Measurements from ENCODE around the gene PRSS8.
"Not testable (repeated sequence)": the region's sequence is repeated elsewhere in the genome, so short reads cannot be mapped to it uniquely, and the experiment has no call there.

The PRSS8 gene
- total RNA-seq = 0 to 0.05 reads per million in 2 donors

DNA sequence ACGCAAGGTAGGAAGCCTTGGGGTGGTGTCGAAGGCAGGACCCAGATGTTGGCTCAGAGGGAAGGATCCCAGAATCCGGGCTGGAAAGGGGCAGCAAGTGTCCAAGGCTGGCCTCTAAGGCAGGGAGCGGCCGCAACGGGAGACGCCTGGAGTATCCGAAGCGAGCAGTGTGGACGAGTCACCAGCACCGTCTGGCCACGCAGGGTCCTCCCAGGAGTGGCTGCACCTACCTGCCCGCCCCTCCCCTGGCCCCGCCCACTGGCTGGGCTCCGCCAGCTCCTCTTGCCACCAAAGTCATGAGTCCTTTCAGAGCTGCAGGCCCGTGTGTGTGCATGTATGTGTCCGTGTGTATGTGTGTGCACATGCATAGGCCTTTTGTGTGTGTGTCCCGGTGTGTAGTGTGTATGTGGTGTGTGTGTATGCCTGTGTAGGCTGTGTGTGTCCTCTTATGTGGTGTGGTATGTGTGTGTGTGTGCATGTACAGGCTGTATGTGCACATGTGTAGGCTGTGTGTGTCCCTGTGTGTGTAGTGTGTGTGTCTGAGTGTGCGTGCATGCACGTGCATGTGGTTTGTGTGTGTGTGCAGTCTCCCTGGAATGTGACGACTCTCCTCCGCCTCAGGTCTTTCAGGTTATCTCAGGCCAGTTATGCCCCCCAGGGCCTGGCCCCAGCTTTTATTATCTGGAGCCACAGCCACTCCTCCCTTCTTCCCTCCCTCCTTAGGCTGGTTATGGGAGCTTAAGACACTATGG lies at the start of gene PRSS8:
PRSS8 (minus strand) TSS at position 193 of the 752 bp plus-strand sequence. CDS start 229 bp downstream, outside the sequence.
- no peak for DNase-seq

DNA sequence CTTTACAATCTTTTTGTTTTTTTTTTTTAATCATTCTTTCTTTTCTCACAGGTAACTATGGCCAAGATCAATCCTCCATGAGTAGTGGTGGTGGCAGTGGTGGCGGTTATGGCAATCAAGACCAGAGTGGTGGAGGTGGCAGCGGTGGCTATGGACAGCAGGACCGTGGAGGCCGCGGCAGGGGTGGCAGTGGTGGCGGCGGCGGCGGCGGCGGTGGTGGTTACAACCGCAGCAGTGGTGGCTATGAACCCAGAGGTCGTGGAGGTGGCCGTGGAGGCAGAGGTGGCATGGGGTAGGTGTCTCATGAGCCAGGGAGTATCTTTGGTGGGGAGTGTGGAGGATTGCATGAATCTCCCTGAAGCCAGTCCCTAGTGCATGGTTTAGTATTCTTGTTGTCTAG lies 49.4 kb upstream of the PRSS8 start:
- DNase-seq = no peak

DNA sequence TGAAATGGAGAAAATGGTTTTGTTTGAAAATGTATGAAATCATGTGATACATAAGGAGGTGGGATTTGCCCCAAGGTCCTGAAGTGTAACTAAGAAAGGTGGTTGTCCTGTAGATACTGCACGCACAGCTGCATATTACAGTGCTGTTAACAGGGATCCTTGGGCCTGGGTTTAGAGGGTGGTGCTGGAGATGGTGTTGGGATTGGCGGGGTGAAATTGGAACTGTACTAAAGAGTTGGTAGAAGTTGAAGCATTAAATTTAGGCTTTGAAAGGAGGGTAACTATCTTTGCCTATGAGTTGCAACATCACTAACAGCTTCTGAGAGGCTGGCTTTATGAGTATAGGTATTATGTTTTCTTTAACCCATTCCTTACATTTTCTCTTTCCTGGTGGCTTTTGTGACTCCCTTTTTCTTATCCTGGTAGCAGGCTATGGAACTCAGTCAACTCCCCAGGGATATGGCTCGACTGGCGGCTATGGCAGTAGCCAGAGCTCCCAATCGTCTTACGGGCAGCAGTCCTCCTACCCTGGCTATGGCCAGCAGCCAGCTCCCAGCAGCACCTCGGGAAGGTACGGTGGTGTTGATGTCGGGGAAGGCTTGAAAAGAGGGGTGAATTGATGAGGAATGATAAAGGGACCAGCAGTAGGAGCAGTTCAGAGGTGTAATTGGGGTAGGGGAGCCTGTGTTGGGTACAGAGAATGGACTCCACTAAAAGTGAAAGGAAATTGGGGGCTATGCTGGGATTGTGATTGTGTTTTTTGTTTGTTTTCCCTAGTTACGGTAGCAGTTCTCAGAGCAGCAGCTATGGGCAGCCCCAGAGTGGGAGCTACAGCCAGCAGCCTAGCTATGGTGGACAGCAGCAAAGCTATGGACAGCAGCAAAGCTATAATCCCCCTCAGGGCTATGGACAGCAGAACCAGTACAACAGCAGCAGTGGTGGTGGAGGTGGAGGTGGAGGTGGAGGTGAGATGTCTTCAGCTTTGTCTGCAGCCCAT lies 48.2 kb upstream of the PRSS8 start:
- no peak for DNase-seq

DNA sequence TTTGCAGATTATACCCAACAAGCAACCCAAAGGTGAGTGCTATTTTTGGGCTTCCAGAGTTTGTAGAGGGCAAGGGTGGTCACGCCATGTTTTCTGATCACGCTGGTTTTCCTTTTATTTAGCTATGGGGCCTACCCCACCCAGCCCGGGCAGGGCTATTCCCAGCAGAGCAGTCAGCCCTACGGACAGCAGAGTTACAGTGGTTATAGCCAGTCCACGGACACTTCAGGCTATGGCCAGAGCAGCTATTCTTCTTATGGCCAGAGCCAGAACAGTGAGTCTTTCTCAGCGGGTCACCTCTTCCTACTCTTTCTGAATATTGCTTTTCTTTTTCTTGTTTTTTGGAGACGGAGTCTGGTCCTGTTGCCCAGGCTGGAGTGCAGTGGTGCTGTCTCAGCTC lies 46.9 kb upstream of the PRSS8 start:
- DNase-seq = no peak

DNA sequence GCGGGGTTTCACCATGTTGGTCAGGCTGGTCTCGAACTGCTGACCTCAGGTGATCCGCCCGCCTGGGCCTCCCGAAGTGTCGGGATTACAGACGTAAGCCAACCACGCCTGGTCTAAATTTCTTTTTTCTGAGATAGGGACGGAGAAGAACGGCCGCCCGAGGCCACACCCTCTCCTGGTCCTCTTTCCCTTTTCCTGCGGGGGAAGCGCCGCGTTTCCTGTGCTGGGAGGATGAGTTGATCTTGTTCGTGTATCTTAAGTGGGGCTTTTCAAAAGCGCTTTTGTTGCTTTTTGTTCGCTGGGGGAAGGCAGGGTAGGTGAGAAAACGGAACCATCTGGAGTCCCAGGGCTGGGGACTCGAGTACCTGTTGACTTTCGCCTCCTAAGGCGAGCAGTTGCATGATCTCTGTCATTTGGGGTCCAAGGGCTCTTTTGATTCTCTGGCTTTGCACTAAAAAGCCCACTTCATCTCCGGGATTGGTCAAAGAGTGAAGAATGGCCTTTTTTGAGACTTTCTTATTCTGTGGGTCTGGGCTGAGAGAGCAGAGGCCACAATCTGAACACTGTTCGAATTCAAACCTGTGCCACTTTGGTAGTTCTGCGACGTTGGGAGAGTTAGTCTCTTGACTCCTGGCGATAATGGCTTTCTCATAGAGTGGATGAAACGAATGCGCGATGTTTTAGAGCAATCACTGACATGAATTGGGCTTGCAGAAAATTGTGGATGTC lies 45.7 kb upstream of the PRSS8 start:
- no peak for DNase-seq

DNA sequence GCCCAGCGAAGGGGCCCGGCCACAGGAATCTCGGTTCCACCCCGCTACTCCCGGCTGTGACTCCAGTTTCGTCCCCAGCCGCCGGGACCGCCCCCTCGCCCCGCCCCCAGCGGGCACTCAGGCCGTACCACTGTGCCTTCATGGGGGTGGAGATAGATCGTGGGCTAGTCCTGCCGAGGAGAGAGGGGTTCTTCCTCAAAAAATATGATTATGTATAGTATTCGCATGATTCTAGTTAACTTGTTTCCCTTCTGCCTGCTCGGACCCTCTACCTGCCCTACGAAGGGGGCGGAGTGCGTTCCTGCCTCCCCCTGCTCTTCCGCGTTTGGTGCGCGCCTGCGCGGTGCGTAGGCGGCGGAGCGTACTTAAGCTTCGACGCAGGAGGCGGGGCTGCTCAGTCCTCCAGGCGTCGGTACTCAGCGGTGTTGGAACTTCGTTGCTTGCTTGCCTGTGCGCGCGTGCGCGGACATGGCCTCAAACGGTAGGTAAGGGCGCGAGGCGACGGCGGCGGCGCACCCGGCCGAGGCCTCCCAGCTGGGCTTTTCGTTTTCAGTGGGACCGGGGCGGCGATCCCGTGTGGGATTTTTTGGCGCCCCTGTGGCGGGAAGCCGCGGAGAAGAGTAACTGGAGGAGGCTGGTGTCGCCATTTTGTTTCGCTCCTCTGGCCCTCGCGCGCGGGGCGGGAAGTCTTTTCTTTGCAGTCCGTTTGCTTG lies 44.4 kb upstream of the PRSS8 start, which contains the start of gene FUS:
FUS (plus strand) TSS at position 393 of the 713 bp plus-strand sequence; CDS start at position 469, 76 bp downstream.
- DNase-seq = peak; percentile 83

DNA sequence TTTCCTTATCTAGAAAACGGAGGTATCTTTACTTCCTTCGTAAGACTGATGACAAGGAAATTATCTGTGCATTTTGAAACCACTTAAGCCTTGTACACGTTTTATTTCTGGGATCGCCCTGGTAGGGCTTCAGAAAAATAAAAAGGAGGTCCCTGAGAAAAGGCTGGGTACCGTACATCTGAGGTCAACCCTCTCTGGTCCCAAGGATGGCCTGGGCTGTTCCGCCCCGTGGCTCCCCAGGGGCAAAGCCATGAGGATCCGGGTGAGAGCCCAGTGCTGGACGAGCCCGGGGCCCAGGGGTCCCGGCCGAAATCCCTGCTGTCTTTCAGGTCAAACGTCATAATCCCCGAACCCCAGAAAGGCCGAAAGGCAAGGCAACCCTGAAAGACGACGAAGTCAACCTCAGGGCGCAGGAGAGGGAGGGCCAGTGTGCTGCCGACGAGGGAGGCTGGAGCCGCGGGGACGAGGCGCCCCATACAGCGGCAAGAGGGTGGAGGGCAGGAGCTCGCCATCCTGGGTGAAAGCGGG lies 43.8 kb upstream of the PRSS8 start:
- DNase-seq = no peak

DNA sequence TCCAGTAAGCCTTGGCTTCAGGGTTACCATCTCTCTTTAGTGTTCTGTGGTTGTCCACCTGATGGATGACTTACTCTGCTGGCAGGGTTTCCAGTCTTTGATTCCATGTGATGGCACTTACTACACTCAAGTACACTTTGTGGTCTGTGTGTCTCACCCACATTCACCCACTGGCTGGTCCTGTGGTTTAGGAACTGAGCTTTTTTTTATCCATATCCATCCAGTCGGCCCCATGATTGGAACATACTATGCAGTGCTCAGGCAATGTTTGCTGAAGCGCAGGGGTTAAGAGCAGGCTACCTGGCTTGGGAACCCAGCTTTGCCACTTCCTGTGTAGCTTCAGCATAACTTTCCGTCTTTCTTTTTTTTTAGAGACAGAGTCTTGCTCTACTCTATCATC lies 41.6 kb upstream of the PRSS8 start:
- no peak for DNase-seq

DNA sequence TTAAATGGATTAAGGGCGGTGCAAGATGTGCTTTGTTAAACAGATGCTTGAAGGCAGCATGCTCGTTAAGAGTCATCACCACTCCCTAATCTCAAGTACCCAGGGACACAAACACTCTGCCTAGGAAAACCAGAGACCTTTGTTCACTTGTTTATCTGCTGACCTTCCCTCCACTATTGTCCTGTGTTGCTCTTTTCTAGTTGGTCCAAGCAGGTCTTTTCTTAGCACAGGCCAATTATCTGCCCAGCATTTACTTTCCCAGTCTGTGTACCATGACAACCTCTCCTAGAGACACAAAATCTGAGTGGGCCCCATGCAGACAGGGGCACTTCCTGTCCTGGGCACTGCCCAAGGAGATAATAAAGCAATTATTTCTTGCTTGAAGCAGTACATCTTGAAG lies 34.5 kb upstream of the PRSS8 start:
- DNase-seq = not testable (repeated sequence)

DNA sequence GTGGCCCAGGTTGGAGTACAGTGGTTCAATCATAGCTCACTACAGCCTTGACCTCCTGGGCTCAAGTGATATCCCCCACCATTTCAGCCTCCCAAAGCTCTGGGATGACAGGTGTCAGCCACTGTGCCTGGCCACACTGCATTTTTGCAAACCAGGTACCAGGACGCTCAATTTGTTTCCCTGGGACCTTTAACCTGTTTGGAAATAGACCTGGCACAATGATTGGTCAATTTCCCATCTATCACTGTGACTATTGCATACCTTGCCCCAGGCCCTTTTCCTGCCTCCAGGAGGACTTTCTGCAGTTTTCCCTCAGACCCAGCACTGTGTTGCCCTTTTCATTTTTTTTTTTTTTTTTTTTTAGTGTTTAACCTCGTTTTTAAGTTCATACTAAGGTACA lies 33.3 kb upstream of the PRSS8 start:
- DNase-seq = no peak

DNA sequence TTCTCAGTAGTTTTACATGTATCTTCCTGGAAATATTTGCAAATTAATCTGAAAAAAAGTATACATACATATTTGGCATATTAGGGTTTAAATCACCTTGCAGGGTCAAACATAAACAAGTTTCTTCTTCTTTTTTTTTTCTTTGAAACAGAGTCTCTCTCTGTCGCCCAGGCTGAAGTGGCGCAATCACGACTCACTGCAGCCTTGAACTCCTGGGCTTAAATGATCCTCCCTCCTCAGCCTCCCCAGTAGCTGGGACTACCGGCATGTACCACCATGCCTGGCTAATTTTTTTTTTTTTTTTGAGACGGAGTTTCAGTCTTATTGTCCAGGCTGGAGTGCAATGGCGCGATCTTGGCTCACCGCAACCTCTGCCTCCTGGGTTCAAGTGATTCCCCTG lies 31.8 kb upstream of the PRSS8 start:
- no peak for DNase-seq

DNA sequence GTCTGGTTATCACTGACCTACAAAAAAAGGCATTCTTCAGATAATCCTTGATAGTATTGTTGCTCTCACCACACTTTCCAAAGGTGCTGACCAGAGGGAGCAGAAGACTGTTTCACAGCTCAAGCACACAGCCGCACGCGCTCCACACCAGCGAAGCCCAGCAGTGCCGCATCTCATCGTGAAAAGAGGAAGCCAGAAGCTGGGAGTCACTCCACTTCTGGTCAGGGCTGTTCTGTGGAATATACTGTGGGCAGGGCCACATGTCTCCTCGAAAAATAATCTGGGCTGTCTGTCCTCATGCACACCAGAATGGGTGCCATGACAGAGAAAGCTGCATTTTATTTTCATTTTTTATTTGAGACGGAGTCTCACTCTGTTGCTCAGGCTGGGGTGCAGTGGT lies 21.6 kb upstream of the PRSS8 start:
- no peak for DNase-seq

DNA sequence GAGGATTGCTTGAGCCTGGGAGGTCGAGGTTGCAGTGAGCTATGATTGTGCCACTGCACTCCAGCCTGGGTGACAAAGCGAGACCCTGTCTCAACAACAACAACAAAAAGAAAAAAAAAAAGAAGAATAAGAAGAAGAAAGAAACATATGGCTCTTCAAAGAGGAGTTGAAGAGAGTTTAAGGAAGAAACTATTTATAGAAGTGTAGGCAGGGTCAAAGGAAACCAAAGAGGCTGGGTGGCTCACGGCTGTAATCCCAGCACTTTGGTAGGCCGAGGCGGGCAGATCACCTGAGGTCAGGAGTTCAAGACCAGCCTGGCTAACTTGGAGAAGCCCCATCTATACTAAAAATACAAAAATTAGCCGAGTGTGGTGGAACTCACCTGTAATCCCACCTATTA lies 15.4 kb upstream of the PRSS8 start:
- DNase-seq = not testable (repeated sequence)

DNA sequence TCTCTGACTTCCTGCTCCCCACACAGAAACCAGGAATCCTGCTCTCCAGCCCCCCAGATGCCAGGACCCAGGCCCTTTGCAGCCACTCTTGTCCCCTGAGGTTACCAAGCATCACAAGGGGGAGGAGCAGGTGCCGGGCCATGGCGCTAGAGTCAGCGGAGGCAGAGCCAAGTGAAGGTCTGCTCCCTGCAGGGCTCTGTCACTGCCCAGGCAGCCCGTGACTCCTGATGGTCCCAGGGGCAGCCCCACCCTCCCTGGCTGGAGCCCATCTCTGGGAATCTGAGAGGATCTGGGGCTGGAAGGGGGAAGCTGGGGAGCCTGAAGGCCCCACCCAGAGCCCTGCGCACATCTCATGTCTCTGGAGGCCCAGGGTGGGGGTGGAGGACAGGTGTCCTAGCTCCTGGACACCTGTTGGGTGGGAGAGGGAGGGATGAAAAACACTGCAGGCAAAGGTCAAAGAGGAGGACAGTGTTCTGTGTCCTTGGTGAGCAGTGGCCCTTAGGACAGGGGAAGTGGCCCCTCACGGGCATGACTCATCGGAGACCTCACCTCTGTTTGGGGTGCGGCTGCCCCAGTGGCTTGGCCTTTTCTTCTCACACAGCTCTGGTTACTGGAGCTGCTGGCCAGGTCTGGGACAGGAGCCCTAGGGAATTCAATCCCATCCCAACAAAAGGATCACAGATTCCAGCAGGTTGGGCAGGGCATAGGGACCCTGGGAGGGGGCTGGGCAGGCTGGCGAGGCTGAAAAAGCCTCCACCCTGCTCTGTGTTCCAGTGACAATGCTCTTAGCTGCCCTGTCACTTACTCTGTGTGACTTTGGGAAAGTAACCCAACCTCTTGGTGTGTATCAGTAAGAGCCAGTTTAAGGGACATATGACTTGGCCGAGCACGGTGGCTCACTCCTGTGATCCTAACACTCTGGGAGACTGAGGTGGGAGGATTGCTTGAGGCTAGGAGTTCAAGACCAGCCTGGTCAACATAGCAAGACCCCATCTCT lies 14.7 kb upstream of the PRSS8 start, which contains the start of gene PRSS36:
PRSS36 (minus strand) TSS at position 173 of the 997 bp plus-strand sequence; CDS start at position 142, 31 bp downstream.
- DNase-seq = no peak

DNA sequence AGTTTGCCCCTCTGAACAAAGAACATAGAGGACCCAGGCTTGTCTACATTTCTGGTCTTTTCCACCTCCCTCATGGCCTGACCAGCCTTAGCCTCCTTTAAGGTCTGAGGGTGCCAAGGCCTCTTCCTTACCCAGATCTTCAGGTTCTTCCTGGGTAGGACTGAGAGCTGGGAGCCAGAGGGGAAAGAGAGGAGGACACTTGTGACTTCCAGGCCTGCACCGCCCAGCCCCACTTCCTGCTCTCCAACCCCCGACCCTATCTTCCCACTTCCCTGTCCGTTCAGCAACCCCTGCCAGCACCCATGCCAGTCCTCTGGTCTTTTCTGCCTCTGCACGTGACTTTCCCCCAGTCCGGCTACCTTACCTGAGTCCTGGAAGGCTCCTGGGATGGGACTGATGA lies 13.8 kb upstream of the PRSS8 start:
- no peak for DNase-seq

DNA sequence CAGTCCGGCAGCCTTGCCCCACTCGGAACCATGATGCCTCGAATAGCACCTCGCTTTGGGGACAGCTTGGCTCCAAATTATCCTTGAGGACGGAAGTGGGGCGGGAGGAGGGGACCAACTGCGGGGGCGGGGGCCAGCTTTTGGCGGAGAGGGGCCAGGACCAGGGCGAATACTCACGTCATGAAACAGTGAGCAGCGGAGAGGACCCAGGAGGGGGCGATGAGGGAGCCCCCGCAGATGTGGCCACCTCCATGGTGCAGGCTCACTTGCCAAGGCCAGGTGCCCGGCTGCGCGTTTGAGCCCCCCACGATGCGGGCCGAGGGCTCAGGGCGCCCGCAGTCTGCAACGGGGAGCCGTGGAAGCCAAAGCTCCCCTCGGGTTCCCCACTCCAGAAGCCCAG lies 13.4 kb upstream of the PRSS8 start:
- no peak for DNase-seq

DNA sequence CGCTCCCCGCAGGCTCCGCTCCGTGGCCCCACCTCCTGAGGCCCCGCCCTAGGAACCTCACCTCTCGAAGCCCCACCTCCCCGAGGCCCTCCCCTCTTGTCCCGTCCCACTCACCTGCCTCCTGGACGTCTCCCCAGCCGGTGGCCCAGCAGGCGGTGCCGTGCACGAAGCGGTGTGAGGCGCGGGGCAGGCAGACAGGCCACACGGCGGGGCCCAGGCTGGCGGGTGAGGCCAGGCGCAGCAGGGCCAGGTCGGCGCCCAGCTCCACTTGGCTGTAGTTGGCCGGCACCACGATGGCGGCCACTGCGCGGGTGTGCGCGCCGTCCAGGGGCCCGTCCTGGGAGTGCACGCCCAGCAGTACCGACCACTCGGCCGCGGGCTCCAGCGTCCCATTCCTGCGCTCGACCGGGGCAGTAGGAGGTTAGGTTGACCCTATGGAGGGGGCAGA lies 12.8 kb upstream of the PRSS8 start:
- no peak for DNase-seq

DNA sequence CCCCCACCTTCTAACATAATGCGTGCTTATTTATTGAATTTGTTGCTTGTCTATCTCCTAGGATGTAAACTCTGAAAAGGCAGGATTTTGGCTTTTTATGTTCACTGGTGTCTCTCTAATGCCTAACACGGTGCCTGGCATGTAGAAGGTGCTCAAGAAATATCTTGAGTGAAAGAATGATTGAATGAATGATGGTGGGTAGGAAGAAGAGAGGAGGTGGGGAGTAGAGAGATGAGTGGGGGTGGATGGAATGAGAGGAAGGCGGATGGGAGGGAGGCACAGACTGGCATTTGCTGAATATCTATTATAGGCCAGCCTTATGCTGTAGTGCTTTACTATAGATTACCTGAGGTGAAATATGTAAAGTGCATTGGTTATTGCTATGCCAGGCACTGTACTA lies 12.0 kb upstream of the PRSS8 start:
- no peak for DNase-seq

DNA sequence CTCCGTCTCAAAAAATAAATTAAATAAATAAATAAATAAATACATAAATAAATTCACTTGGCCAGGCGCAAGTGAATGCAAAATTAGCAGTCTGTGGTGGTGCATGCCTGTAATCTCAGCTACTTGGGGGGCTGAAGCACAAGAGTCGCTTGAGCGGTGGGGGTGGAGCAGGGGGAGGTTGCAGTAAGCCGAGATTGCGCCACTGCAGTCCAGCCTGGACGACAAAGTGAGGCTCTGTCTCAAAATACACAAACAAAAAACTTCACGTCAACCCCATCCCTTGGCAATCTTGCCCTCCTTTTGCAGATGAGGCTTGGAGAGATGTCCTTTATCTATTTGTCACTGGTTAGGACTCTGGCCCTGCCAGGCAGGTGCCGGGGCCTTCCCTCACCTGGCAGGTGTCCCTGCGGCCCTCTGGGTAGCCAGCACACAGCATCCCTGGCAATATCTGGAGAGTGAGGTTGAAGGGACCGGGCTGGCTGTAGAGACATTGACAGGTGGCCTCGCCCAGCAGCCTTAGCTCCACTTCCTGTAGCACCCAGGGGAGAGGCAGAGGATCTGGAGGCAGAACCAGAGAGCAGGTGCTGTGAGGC lies 10.0 kb upstream of the PRSS8 start:
- no peak for DNase-seq

DNA sequence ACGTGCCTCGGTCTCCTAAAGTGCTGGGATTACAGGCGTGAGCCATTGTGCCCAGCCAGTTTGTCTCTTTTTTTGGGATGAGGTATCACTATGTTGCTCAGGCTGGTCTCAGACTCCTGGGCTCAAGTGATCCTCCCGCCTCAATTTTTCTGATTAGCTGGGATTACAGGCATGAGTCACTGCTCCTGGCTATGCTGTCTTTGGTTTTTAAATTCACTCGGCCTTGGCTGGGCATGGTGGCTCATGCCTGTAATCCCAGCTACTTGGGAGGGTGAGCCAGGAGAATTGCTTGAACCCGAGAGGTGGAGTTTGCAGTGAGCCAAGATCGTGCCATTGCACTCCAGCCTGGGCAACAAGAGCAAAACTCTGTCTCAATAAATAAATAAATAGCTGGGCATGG lies 8.9 kb upstream of the PRSS8 start:
- DNase-seq = not testable (repeated sequence)
